ENCODE measurements around the gene GPRC5B.

The GPRC5B gene

GRCh38 chr16:19837331-19837980, 47.2 kb downstream of the GPRC5B start:
- Histone ChIP-seq H3K4me3 (ENCODE audit: low read depth in 1 of 2, low read length in 2 of 2) (no peak overlapping the region), H3K9ac (ENCODE audit: low read depth in 1 of 2, low read length in 2 of 2) (no peak overlapping the region), H3K27me3 (ENCODE audit: control insufficient read depth in 1 of 2, insufficient read depth in 2 of 2, low read length in 2 of 2) (no peaks in the 10 kb centered on the region), H3K36me3 (ENCODE audit: control insufficient read depth in 1 of 2, insufficient read depth in 2 of 2, low read length in 2 of 2) (no peaks in the 10 kb centered on the region), H3K9me3 (ENCODE audit: control insufficient read depth in 1 of 2, low read length in 2 of 2) (no peaks in the 10 kb centered on the region), H3K27ac (ENCODE audit: low read depth, low read length) (no peak overlapping the region), H3K4me1 (ENCODE audit: control insufficient read depth in 1 of 2, insufficient read depth in 2 of 2, low read length in 2 of 2) (no peaks in the 10 kb centered on the region)

GRCh38 chr16:19835968-19836421, 48.7 kb downstream of the GPRC5B start:
- Histone ChIP-seq H3K4me3 (ENCODE audit: low read depth in 1 of 2, low read length in 2 of 2) (no peak overlapping the region), H3K36me3 (ENCODE audit: control insufficient read depth in 1 of 2, insufficient read depth in 2 of 2, low read length in 2 of 2) (no peaks in the 10 kb centered on the region), H3K27me3 (ENCODE audit: control insufficient read depth in 1 of 2, insufficient read depth in 2 of 2, low read length in 2 of 2) (no peaks in the 10 kb centered on the region), H3K9ac (ENCODE audit: low read depth in 1 of 2, low read length in 2 of 2) (no peak overlapping the region), H3K9me3 (ENCODE audit: control insufficient read depth in 1 of 2, low read length in 2 of 2) (no peaks in the 10 kb centered on the region), H3K27ac (ENCODE audit: low read depth, low read length) (no peak overlapping the region), H3K4me1 (ENCODE audit: control insufficient read depth in 1 of 2, insufficient read depth in 2 of 2, low read length in 2 of 2) (no peaks in the 10 kb centered on the region)

DNA sequence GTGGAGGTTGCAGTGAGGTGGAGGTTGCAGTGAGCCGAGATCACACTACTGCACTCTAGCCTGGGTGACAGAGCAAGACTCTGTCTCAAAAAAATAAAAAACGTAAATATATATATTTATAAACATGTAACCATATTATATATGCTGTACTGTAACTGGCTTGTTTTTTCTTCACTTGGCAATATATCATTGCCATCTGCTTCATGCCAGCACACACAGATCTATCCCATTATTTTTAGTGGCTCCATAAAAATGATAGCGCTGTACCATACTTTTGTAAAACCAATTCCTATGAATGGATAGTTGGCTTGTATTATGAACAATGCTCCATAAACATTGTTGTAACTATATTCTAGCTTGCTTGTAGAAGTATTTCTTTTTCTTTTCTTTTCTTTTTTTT, 49.5 kb downstream of the GPRC5B start:
- Histone ChIP-seq H3K4me3 (ENCODE audit: low read depth in 1 of 2, low read length in 2 of 2) (no peak overlapping the region), H3K36me3 (ENCODE audit: control insufficient read depth in 1 of 2, insufficient read depth in 2 of 2, low read length in 2 of 2) (no peaks in the 10 kb centered on the region), H3K27me3 (ENCODE audit: control insufficient read depth in 1 of 2, insufficient read depth in 2 of 2, low read length in 2 of 2) (no peaks in the 10 kb centered on the region), H3K9ac (ENCODE audit: low read depth in 1 of 2, low read length in 2 of 2) (no peak overlapping the region), H3K27ac (ENCODE audit: low read depth, low read length) (no peak overlapping the region), H3K9me3 (ENCODE audit: control insufficient read depth in 1 of 2, low read length in 2 of 2) (no peaks in the 10 kb centered on the region), H3K4me1 (ENCODE audit: control insufficient read depth in 1 of 2, insufficient read depth in 2 of 2, low read length in 2 of 2) (peaks cover 5% of the 10 kb centered on the region in 2 donors)

DNA sequence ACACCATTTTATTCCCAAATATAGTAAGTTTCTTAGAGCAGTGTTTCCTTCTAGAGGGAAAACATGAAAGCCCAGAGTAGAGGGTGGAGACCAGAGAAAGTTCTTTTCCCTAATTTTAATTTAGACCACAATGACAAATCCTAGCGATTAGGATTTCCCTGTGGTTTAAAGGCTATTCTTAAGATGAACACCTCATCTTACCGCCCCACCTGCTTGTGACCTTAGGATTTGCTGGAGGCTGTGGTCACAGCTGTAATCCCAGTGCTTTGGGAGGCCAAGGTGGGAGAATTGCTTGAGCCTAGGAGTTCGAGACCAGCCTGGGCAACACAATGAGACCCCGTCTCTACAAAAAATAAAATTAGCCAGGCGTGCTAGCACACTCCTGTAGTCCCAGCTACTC, 51.1 kb downstream of the GPRC5B start:
- H3K4me3 ChIP-seq (ENCODE audit: low read depth in 1 of 2, low read length in 2 of 2) = no peak overlapping the region
- H3K36me3 ChIP-seq (ENCODE audit: control insufficient read depth in 1 of 2, insufficient read depth in 2 of 2, low read length in 2 of 2) = no peaks in the 10 kb centered on the region
- no peak overlapping the region for H3K27ac ChIP-seq (ENCODE audit: low read depth, low read length)
- peaks cover 8 to 11% of the 10 kb centered on the region in 2 donors for H3K4me1 ChIP-seq (ENCODE audit: control insufficient read depth in 1 of 2, insufficient read depth in 2 of 2, low read length in 2 of 2)
- no peak overlapping the region for H3K9ac ChIP-seq (ENCODE audit: low read depth in 1 of 2, low read length in 2 of 2)
- H3K27me3 ChIP-seq (ENCODE audit: control insufficient read depth in 1 of 2, insufficient read depth in 2 of 2, low read length in 2 of 2) = no peaks in the 10 kb centered on the region
- H3K9me3 ChIP-seq (ENCODE audit: control insufficient read depth in 1 of 2, low read length in 2 of 2) = no peaks in the 10 kb centered on the region

GRCh38 chr16:19833176-19833575, 51.5 kb downstream of the GPRC5B start:
- Histone ChIP-seq H3K9ac (ENCODE audit: low read depth in 1 of 2, low read length in 2 of 2) (no peak overlapping the region), H3K9me3 (ENCODE audit: control insufficient read depth in 1 of 2, low read length in 2 of 2) (no peaks in the 10 kb centered on the region), H3K4me1 (ENCODE audit: control insufficient read depth in 1 of 2, insufficient read depth in 2 of 2, low read length in 2 of 2) (peaks cover 8 to 11% of the 10 kb centered on the region in 2 donors), H3K4me3 (ENCODE audit: low read depth in 1 of 2, low read length in 2 of 2) (no peak overlapping the region), H3K36me3 (ENCODE audit: control insufficient read depth in 1 of 2, insufficient read depth in 2 of 2, low read length in 2 of 2) (no peaks in the 10 kb centered on the region), H3K27ac (ENCODE audit: low read depth, low read length) (no peak overlapping the region), H3K27me3 (ENCODE audit: control insufficient read depth in 1 of 2, insufficient read depth in 2 of 2, low read length in 2 of 2) (no peaks in the 10 kb centered on the region)

DNA sequence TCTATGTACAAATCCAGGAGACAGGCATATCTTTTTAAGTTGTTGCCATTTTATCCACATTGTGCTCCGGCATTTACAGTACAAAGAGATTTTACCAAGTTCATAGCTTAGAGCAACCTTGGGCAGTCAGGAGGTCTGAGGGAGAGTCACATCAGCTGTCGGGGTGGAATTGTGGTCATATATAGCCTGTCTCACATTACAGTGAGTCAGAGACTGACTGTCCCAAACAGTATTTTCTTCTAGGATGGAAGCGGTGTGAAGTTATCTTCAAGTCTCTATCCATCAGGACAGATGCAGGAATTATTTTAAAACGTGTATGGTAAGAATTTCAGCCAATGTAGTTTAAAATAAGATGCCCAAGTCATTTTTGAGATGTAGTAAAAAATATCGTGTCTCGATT, 53.0 kb downstream of the GPRC5B start:
- Histone ChIP-seq H3K4me3 (ENCODE audit: low read depth in 1 of 2, low read length in 2 of 2) (no peak overlapping the region), H3K4me1 (ENCODE audit: control insufficient read depth in 1 of 2, insufficient read depth in 2 of 2, low read length in 2 of 2) (peaks cover 8 to 11% of the 10 kb centered on the region in 2 donors), H3K27me3 (ENCODE audit: control insufficient read depth in 1 of 2, insufficient read depth in 2 of 2, low read length in 2 of 2) (no peaks in the 10 kb centered on the region), H3K27ac (ENCODE audit: low read depth, low read length) (no peak overlapping the region), H3K9me3 (ENCODE audit: control insufficient read depth in 1 of 2, low read length in 2 of 2) (no peaks in the 10 kb centered on the region), H3K36me3 (ENCODE audit: control insufficient read depth in 1 of 2, insufficient read depth in 2 of 2, low read length in 2 of 2) (no peaks in the 10 kb centered on the region), H3K9ac (ENCODE audit: low read depth in 1 of 2, low read length in 2 of 2) (no peak overlapping the region)

DNA sequence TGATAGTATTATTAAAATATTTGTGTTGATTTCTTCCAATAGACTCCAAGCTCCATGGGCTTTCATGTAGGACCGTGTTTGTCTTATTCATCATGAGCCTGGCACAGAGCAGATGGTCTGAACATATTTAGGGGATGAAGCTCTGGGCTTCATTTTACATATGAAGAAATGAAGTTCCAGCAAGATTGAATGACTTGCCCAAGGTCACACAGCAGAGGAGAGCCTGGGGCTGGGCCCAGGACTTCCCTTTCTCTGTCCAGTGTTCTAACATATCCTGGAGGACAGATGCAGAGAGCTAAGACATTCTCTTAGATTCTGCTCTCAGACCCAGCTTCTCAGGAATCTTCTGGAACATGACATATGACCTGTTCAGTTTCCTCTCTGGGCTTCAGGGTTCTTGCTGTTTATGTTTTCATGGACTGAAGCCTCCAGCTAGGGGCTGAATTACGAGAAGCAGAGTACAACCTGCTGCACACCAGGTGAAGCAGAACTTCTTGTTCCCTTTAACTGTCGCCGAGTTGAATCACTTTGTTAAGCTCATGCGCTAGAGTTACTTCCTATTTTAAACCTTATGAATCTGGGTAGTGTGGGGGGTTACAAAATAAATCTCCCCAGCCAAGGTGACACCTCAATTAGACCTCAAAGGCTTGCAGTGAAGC, 53.6 kb downstream of the GPRC5B start:
- H3K27me3 ChIP-seq (ENCODE audit: control insufficient read depth in 1 of 2, insufficient read depth in 2 of 2, low read length in 2 of 2) = no peaks in the 10 kb centered on the region
- H3K36me3 ChIP-seq (ENCODE audit: control insufficient read depth in 1 of 2, insufficient read depth in 2 of 2, low read length in 2 of 2) = no peaks in the 10 kb centered on the region
- no peaks in the 10 kb centered on the region for H3K9me3 ChIP-seq (ENCODE audit: control insufficient read depth in 1 of 2, low read length in 2 of 2)
- H3K27ac ChIP-seq (ENCODE audit: low read depth, low read length) = no peak overlapping the region
- H3K9ac ChIP-seq (ENCODE audit: low read depth in 1 of 2, low read length in 2 of 2) = no peak overlapping the region
- H3K4me1 ChIP-seq (ENCODE audit: control insufficient read depth in 1 of 2, insufficient read depth in 2 of 2, low read length in 2 of 2) = peaks cover 8 to 11% of the 10 kb centered on the region in 2 donors
- H3K4me3 ChIP-seq (ENCODE audit: low read depth in 1 of 2, low read length in 2 of 2) = no peak overlapping the region

DNA sequence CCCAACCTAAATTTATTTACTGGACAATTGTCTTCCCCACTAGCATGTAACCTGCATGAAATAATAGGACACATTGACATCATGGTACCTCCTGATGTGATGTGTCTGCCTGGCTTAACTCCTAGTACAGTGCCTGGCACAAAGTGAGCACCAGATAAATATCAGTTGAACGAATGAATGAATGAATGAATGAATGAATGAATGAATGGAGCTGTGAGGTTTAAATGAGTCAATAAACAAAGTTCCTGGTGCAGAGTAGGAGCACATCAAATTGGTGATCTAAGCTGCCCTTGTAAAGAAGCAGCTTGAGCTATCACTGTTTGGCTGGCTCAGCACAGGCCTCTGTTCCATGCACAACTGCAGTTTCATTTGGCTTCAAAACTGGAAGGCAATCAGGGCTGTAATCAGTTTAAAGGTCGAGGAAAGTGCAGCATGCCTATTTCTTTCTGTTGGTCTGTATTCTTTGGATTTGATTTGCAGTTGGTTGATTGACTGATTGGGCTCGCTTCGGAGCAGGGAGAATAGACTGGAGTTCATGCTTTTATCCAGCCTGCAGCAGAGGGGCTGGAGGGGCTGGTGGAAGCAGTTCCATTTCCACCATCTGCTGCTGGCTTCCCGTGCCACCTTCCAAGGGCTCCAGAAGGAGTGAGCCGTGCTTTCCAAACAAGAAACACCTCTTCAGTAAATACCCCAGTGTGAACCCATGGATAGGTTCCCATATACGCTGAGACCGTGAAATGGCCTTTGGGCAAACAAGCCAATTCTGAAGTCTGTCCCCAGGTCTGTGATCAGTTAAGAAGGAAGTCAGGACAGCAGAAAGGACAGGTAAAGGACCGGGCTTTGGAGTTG, 54.6 kb downstream of the GPRC5B start:
- Histone ChIP-seq H3K4me1 (ENCODE audit: control insufficient read depth in 1 of 2, insufficient read depth in 2 of 2, low read length in 2 of 2) (peaks cover 8 to 11% of the 10 kb centered on the region in 2 donors), H3K36me3 (ENCODE audit: control insufficient read depth in 1 of 2, insufficient read depth in 2 of 2, low read length in 2 of 2) (no peaks in the 10 kb centered on the region), H3K4me3 (ENCODE audit: low read depth in 1 of 2, low read length in 2 of 2) (no peak overlapping the region), H3K27ac (ENCODE audit: low read depth, low read length) (no peak overlapping the region), H3K9ac (ENCODE audit: low read depth in 1 of 2, low read length in 2 of 2) (no peak overlapping the region), H3K27me3 (ENCODE audit: control insufficient read depth in 1 of 2, insufficient read depth in 2 of 2, low read length in 2 of 2) (no peaks in the 10 kb centered on the region), H3K9me3 (ENCODE audit: control insufficient read depth in 1 of 2, low read length in 2 of 2) (no peaks in the 10 kb centered on the region)

GRCh38 chr16:19824216-19824615, 60.4 kb downstream of the GPRC5B start:
- Histone ChIP-seq H3K9ac (ENCODE audit: low read depth in 1 of 2, low read length in 2 of 2) (no peak overlapping the region), H3K27ac (ENCODE audit: low read depth, low read length) (no peak overlapping the region), H3K4me3 (ENCODE audit: low read depth in 1 of 2, low read length in 2 of 2) (no peak overlapping the region), H3K9me3 (ENCODE audit: control insufficient read depth in 1 of 2, low read length in 2 of 2) (no peaks in the 10 kb centered on the region), H3K27me3 (ENCODE audit: control insufficient read depth in 1 of 2, insufficient read depth in 2 of 2, low read length in 2 of 2) (no peaks in the 10 kb centered on the region), H3K4me1 (ENCODE audit: control insufficient read depth in 1 of 2, insufficient read depth in 2 of 2, low read length in 2 of 2) (no peaks in the 10 kb centered on the region), H3K36me3 (ENCODE audit: control insufficient read depth in 1 of 2, insufficient read depth in 2 of 2, low read length in 2 of 2) (no peaks in the 10 kb centered on the region)

GRCh38 chr16:19823322-19823721, 61.3 kb downstream of the GPRC5B start:
- Histone ChIP-seq H3K27ac (ENCODE audit: low read depth, low read length) (no peak overlapping the region), H3K27me3 (ENCODE audit: control insufficient read depth in 1 of 2, insufficient read depth in 2 of 2, low read length in 2 of 2) (no peaks in the 10 kb centered on the region), H3K9ac (ENCODE audit: low read depth in 1 of 2, low read length in 2 of 2) (no peak overlapping the region), H3K4me3 (ENCODE audit: low read depth in 1 of 2, low read length in 2 of 2) (no peak overlapping the region), H3K36me3 (ENCODE audit: control insufficient read depth in 1 of 2, insufficient read depth in 2 of 2, low read length in 2 of 2) (no peaks in the 10 kb centered on the region), H3K4me1 (ENCODE audit: control insufficient read depth in 1 of 2, insufficient read depth in 2 of 2, low read length in 2 of 2) (no peaks in the 10 kb centered on the region), H3K9me3 (ENCODE audit: control insufficient read depth in 1 of 2, low read length in 2 of 2) (no peaks in the 10 kb centered on the region)

Data from duodenal mucosa (tissue), 2 donors.